Measurements from ENCODE around the gene RFESD.
"Not testable (repeated sequence)": the region's sequence is repeated elsewhere in the genome, so short reads cannot be mapped to it uniquely, and the experiment has no call there.

Gene RFESD

DNA sequence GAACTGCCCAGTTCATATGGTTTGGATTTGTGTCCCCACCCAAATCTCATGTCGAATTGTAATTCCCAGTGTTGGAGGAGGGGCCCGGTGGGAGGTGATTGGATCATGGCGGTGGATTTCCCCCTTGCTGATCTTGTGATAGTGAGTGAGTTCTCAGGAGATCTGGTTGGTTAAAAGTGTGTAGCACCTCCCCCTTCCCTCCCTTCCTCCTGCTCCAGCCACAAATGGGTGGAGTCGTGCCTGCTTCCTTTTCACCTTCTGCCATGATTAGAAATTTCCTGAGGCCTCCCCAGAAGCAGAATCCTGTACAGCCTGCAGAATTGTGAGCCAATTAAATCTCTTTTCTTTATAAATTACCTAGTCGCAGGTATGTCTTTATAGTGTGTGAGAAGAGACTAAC lies 59.6 kb downstream of the RFESD start:
- not testable (repeated sequence) for DNase-seq (ENCODE audit: low read depth in 1 of 2, low spot score in 1 of 2)

DNA sequence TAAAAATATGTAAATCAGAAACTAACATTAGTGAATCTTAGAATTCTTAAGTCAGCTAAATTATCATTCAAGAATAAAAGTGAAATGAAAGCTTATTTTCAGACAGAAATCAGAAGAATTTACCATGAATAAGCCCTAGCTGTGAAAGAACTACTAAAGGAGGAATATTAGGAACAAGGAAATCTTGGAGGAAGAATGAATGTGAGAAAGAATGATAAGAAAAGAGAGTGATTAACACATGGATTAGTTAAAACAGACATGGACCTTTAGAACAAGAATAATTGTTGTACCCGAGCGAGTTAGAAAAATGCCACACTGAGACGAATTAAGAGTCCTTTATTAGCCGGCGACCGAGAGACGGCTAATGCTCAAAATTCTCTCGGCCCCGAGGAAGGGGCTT lies 60.5 kb downstream of the RFESD start:
- no peak for DNase-seq (ENCODE audit: low read depth in 1 of 2, low spot score in 1 of 2)
